HEK293 (cell line): ENCODE data around the gene LFNG.

Source experiments
- CTCF ChIA-PET: fragments of 350-600 bp; formaldehyde crosslinking; extraction: SDS; loops from one replicate; lab custom pipeline; 2021; ENCODE audit warnings: antibody characterized with exemption; lab: Yijun Ruan, JAX
- POLR2A ChIA-PET: fragments of 300-600 bp; formaldehyde crosslinking; extraction: SDS; loops from one replicate; lab custom pipeline; 2020; ENCODE audit warnings: antibody characterized with exemption, inconsistent platforms; lab: Yijun Ruan, JAX
- H3K27ac ChIP-seq: fragments of 200-500 bp; sonication (Bioruptor generic); 2 replicates; pipeline ENCODE4 v1.5.1; 2014; ENCODE audit warnings: low read depth, low read length, control low read depth, inconsistent platforms; ENCODE audit errors: extremely low read depth
- H3K36me3 ChIP-seq, 2 experiments: fragments of 200-500 bp in 1 of 2; sonication (Bioruptor generic) in 1 of 2; 1 replicate in 1 of 2; 2 replicates in 1 of 2; pipeline ENCODE4 v1.5.1; 2014 to 2017; ENCODE audit warnings: inconsistent platforms in 2 of 2, low read length in 2 of 2; ENCODE audit not compliant: control insufficient read depth in 2 of 2, insufficient read depth in 1 of 2
- H3K4me1 ChIP-seq: fragments of 200-500 bp; sonication (Bioruptor generic); 2 replicates; pipeline ENCODE4 v1.5.1; 2014; ENCODE audit warnings: mild to moderate bottlenecking, low read length, inconsistent platforms; ENCODE audit not compliant: control insufficient read depth, insufficient read depth
- H3K4me3 ChIP-seq: 2 replicates; pipeline ENCODE4 v1.5.1; 2011; ENCODE audit warnings: low read depth, mild to moderate bottlenecking, control low read depth, low read length, moderate library complexity
- H3K9me3 ChIP-seq: fragments of 200-500 bp; sonication (Bioruptor generic); 2 replicates; pipeline ENCODE4 v1.5.1; 2014; ENCODE audit warnings: low read depth, low read length, inconsistent platforms; ENCODE audit not compliant: control insufficient read depth, insufficient read depth
- EGR2 ChIP-seq: fragments of 450-650 bp; formaldehyde crosslinking; IDR thresholded peaks from 2 replicates; pipeline ENCODE4 v1.5.1; 2016; ENCODE audit warnings: low read depth, missing biosample characterization, missing genetic modification characterization
- GLIS2 ChIP-seq: fragments of 450-650 bp; formaldehyde crosslinking; IDR thresholded peaks from 2 replicates; pipeline ENCODE4 v1.5.1; 2016; ENCODE audit warnings: missing biosample characterization, missing genetic modification characterization
- PRDM1 ChIP-seq: fragments of 450-650 bp; formaldehyde crosslinking; IDR thresholded peaks from 2 replicates; pipeline ENCODE4; 2016; ENCODE audit warnings: missing biosample characterization, missing genetic modification characterization
- ZBTB21 ChIP-seq: fragments of 450-650 bp; formaldehyde crosslinking; IDR thresholded peaks from 2 replicates; pipeline ENCODE4 v1.5.1; 2017; ENCODE audit warnings: missing biosample characterization, missing genetic modification characterization
- ZFHX2 ChIP-seq: fragments of 450-650 bp; formaldehyde crosslinking; conservative IDR thresholded peaks from 2 replicates; pipeline ENCODE4 v1.5.1; 2016; ENCODE audit warnings: missing biosample characterization, missing genetic modification characterization
- ZNF169 ChIP-seq: fragments of 450-650 bp; formaldehyde crosslinking; IDR thresholded peaks from 2 replicates; pipeline ENCODE4 v1.5.1; 2016; ENCODE audit warnings: missing biosample characterization, missing genetic modification characterization
- ZNF19 ChIP-seq: fragments of 450-650 bp; formaldehyde crosslinking; IDR thresholded peaks from 2 replicates; pipeline ENCODE4; 2016; ENCODE audit warnings: missing biosample characterization, missing genetic modification characterization, low read depth
- ZNF248 ChIP-seq: fragments of 450-650 bp; formaldehyde crosslinking; IDR thresholded peaks from 2 replicates; pipeline ENCODE4 v1.5.1; 2017; ENCODE audit warnings: missing biosample characterization, missing genetic modification characterization
- ZNF274 ChIP-seq, 2 experiments: fragments of 200-500 bp in 1 of 2; fragments of 450-650 bp in 1 of 2; sonication (Bioruptor generic) in 1 of 2; formaldehyde crosslinking in 1 of 2; IDR thresholded peaks; 2 replicates each; pipeline versions ENCODE4 v1.5.1 to v1.6.1; 2014 to 2016; ENCODE audit warnings: borderline replicate concordance in 1 of 2, inconsistent platforms in 1 of 2, low read length in 1 of 2, missing biosample characterization in 1 of 2, missing genetic modification characterization in 1 of 2
- ZNF404 ChIP-seq: fragments of 450-650 bp; formaldehyde crosslinking; IDR thresholded peaks from 2 replicates; pipeline ENCODE4 v1.5.1; 2017; ENCODE audit warnings: missing biosample characterization, missing genetic modification characterization
- ZNF514 ChIP-seq: fragments of 450-650 bp; formaldehyde crosslinking; IDR thresholded peaks from 2 replicates; pipeline ENCODE4 v1.5.1; 2016; ENCODE audit warnings: missing biosample characterization, missing genetic modification characterization
- ZSCAN23 ChIP-seq: fragments of 450-650 bp; formaldehyde crosslinking; IDR thresholded peaks from 2 replicates; pipeline ENCODE4 v1.5.1; 2016; ENCODE audit warnings: missing biosample characterization, missing genetic modification characterization
- TF ChIP-seq, protein P1 (sequence below): fragments of 450-650 bp; formaldehyde crosslinking; IDR thresholded peaks from 2 replicates; pipeline ENCODE4 v1.5.1; 2016; ENCODE audit warnings: missing biosample characterization, missing genetic modification characterization
- TF ChIP-seq, protein P2 (sequence below): fragments of 450-650 bp; formaldehyde crosslinking; conservative IDR thresholded peaks from 2 replicates; pipeline ENCODE4 v1.5.1; 2016; ENCODE audit warnings: low read depth, missing biosample characterization, missing genetic modification characterization
- TF ChIP-seq, protein P3 (sequence below): fragments of 450-650 bp; formaldehyde crosslinking; IDR thresholded peaks from 2 replicates; pipeline ENCODE4 v1.5.1; 2016; ENCODE audit warnings: missing biosample characterization, missing genetic modification characterization
- TF ChIP-seq, protein P4 (sequence below): sonication (generic); formaldehyde crosslinking; IDR thresholded peaks from 2 replicates; pipeline ENCODE4 v1.8.1; 2022; ENCODE audit warnings: mild to moderate bottlenecking, moderate library complexity, missing genetic modification reagents
- TF ChIP-seq, protein P5 (sequence below): fragments of 450-650 bp; formaldehyde crosslinking; IDR thresholded peaks from 2 replicates; pipeline ENCODE4 v1.5.1; 2016; ENCODE audit warnings: missing biosample characterization, missing genetic modification characterization

The LFNG gene

DNA sequence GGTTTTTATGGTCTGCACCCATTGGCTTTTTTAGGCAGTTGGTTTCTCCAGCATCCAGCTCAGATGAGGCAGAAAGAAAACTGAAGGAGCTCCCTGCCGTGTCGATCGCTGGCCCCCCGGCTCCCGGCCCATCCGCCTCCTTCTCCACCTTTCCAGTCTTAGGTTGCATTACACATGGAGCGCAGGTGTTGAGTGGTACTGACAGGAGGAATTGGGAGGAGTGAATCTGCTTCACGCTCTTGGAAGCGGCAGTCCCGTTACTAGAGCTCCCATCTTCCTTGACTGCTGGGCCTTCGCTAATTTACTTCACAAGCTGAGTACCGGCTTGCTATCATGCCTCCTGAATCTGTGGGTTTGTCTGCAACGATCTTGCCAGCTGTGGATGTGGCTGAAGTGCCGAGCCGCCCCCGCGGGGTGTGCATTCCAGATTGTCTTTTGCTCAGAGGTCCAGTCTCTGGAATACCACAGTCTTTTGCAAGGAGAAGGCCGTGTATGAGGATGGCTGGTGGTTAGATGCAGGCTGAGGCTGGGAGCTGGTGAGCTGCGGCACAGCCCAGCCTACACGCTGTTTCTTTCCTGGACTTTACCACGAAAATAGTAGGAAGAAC lies 56.3 kb downstream of the LFNG start:
- CTCF ChIA-PET, result no interaction called here
- POLR2A ChIA-PET, result no interaction called here
- Histone ChIP-seq H3K9me3 (no peaks in the 10 kb centered on the region), H3K4me3 (no peak overlapping the region), H3K27ac (no peak overlapping the region), H3K36me3 (peaks cover 3 to 31% of the 10 kb centered on the region in 2 experiments), H3K4me1 (no peaks in the 10 kb centered on the region)
- TF ChIP-seq, protein P1, sequence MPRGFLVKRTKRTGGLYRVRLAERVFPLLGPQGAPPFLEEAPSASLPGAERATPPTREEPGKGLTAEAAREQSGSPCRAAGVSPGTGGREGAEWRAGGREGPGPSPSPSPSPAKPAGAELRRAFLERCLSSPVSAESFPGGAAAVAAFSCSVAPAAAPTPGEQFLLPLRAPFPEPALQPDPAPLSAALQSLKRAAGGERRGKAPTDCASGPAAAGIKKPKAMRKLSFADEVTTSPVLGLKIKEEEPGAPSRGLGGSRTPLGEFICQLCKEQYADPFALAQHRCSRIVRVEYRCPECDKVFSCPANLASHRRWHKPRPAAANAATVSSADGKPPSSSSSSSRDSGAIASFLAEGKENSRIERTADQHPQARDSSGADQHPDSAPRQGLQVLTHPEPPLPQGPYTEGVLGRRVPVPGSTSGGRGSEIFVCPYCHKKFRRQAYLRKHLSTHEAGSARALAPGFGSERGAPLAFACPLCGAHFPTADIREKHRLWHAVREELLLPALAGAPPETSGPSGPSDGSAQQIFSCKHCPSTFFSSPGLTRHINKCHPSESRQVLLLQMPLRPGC (tag by site-specific recombination), result no peak
- no peak for TF ChIP-seq ZNF19 (tag by site-specific recombination)
- TF ChIP-seq, protein P2, sequence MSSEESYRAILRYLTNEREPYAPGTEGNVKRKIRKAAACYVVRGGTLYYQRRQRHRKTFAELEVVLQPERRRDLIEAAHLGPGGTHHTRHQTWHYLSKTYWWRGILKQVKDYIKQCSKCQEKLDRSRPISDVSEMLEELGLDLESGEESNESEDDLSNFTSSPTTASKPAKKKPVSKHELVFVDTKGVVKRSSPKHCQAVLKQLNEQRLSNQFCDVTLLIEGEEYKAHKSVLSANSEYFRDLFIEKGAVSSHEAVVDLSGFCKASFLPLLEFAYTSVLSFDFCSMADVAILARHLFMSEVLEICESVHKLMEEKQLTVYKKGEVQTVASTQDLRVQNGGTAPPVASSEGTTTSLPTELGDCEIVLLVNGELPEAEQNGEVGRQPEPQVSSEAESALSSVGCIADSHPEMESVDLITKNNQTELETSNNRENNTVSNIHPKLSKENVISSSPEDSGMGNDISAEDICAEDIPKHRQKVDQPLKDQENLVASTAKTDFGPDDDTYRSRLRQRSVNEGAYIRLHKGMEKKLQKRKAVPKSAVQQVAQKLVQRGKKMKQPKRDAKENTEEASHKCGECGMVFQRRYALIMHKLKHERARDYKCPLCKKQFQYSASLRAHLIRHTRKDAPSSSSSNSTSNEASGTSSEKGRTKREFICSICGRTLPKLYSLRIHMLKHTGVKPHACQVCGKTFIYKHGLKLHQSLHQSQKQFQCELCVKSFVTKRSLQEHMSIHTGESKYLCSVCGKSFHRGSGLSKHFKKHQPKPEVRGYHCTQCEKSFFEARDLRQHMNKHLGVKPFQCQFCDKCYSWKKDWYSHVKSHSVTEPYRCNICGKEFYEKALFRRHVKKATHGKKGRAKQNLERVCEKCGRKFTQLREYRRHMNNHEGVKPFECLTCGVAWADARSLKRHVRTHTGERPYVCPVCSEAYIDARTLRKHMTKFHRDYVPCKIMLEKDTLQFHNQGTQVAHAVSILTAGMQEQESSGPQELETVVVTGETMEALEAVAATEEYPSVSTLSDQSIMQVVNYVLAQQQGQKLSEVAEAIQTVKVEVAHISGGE (tag by site-specific recombination), result no peak
- no peak for TF ChIP-seq ZNF514
- TF ChIP-seq, protein P3, sequence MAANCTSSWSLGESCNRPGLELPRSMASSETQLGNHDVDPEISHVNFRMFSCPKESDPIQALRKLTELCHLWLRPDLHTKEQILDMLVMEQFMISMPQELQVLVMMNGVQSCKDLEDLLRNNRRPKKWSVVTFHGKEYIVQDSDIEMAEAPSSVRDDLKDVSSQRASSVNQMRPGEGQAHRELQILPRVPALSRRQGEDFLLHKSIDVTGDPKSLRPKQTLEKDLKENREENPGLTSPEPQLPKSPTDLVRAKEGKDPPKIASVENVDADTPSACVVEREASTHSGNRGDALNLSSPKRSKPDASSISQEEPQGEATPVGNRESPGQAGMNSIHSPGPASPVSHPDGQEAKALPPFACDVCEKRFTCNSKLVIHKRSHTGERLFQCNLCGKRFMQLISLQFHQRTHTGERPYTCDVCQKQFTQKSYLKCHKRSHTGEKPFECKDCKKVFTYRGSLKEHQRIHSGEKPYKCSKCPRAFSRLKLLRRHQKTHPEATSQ (tag by site-specific recombination), result no peak
- TF ChIP-seq ZNF404 (tag by site-specific recombination), result no peak
- peak; percentile 41; the same call in 1 of the 2 replicates for TF ChIP-seq ZFHX2 (tag by site-specific recombination)
- TF ChIP-seq ZNF248, result no peak
- peak; percentile 59 for TF ChIP-seq EGR2

DNA sequence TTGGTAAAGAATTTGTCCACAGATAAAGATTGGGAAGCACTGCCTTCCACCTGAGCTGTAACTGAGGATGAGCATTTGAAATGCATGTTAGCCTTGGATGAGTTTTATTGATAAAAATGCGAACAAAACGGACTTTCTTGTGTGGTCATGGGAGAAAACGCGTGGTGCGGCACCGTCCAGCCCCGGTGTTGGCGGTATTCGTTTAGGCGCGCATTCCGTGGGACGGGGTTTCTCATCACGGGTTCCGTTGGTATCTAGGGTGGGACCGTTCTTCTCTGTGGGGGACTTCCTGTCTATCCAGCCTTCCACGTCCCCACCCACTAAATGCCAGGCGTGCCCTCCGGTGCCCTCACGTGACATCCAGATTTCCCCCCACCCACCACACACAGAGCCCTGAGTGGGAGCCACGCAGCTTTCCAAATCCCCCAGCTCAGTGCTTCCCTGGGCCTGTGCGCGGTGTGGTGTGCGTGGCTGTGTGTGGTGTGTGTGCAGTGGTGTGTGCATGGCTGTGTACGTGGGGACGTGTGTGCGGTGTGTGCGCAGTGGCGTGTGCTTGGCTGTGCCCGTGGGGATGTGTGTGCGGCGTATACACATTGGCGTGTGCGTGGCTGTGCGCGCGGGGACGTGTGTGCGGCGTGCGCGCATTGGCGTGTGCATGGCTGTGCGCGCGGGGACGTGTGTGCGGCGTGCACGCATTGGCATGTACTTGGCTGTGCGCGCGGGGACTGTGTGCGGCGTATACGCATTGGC lies 57.3 kb downstream of the LFNG start:
- no peaks in the 10 kb centered on the region for H3K4me1 ChIP-seq
- POLR2A ChIA-PET, result no interaction called here
- TF ChIP-seq ZBTB21 (tag by site-specific recombination) (no peak), ZSCAN23 (tag by site-specific recombination) (no peak), GLIS2 (tag by site-specific recombination) (no peak), PRDM1 (tag by site-specific recombination) (no peak), ZNF274 (IDR thresholded peaks at IDR 0.05; ENCODE audit: low read length) (no peak), ZNF274 (tag by site-specific recombination; IDR thresholded peaks at IDR 0.05; ENCODE audit: borderline replicate concordance) (no peak), ZNF169 (no peak)
- TF ChIP-seq, protein P4, sequence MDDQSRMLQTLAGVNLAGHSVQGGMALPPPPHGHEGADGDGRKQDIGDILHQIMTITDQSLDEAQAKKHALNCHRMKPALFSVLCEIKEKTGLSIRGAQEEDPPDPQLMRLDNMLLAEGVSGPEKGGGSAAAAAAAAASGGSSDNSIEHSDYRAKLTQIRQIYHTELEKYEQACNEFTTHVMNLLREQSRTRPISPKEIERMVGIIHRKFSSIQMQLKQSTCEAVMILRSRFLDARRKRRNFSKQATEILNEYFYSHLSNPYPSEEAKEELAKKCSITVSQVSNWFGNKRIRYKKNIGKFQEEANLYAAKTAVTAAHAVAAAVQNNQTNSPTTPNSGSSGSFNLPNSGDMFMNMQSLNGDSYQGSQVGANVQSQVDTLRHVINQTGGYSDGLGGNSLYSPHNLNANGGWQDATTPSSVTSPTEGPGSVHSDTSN, result no peak
- TF ChIP-seq, protein P5, sequence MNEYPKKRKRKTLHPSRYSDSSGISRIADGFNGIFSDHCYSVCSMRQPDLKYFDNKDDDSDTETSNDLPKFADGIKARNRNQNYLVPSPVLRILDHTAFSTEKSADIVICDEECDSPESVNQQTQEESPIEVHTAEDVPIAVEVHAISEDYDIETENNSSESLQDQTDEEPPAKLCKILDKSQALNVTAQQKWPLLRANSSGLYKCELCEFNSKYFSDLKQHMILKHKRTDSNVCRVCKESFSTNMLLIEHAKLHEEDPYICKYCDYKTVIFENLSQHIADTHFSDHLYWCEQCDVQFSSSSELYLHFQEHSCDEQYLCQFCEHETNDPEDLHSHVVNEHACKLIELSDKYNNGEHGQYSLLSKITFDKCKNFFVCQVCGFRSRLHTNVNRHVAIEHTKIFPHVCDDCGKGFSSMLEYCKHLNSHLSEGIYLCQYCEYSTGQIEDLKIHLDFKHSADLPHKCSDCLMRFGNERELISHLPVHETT, result no peak
- TF ChIP-seq, all 188 proteins: peak for 0
- H3K27ac ChIP-seq, result no peak overlapping the region
- peaks cover 3 to 28% of the 10 kb centered on the region in 2 experiments for H3K36me3 ChIP-seq
- CTCF ChIA-PET, result no interaction called here
- no peaks in the 10 kb centered on the region for H3K9me3 ChIP-seq
- no peak overlapping the region for H3K4me3 ChIP-seq
